PFSK-1 (cell line): ENCODE results near the gene BANF2.

ENCODE experiments used
- FOXP2 ChIP-seq: optimal IDR thresholded peaks from 2 replicates; pipeline ENCODE3; 2011; ENCODE audit warnings: borderline replicate concordance, control low read depth, inconsistent platforms; ENCODE audit not compliant: insufficient read depth; ENCODE audit errors: extremely low read length, extremely low read depth
- POLR2AphosphoS5 ChIP-seq: IDR thresholded peaks from 2 replicates; pipeline ENCODE4 v1.6.1; 2012; ENCODE audit warnings: low read depth, mild to moderate bottlenecking, control low read depth, low read length, moderate library complexity
- REST ChIP-seq, 2 experiments: IDR thresholded peaks; 2 replicates each; pipeline versions ENCODE4 v1.6.1 to v1.8.0; 2011 to 2012; ENCODE audit warnings: low read depth in 2 of 2, low read length in 2 of 2, control low read depth in 1 of 2, inconsistent platforms in 1 of 2, mild to moderate bottlenecking in 1 of 2, moderate library complexity in 1 of 2; ENCODE audit not compliant: insufficient read depth in 1 of 2
- SIN3A ChIP-seq: IDR thresholded peaks from 2 replicates; pipeline ENCODE4 v1.6.1; 2012; ENCODE audit warnings: mild to moderate bottlenecking, low read length, moderate library complexity, borderline replicate concordance; ENCODE audit not compliant: insufficient read depth
- TAF1 ChIP-seq: IDR thresholded peaks from 2 replicates; pipeline ENCODE4 v1.6.1; 2012; ENCODE audit warnings: low read length, control low read depth, borderline replicate concordance; ENCODE audit not compliant: insufficient read depth

- TF ChIP-seq REST (IDR thresholded peaks at IDR 0.05; ENCODE audit: insufficient read depth in 1 of 2, low read depth in 2 of 2, low read length in 2 of 2) (no peak), POLR2AphosphoS5 (no peak), TAF1 (no peak), SIN3A (no peak), FOXP2 (no peak)
Measured at GRCh38 chr20:17734374-17734773, 34.6 kb downstream of the BANF2 start.
